Lung (tissue), 12 donors: ENCODE results near the gene TENT5A. TPM values are rescaled to one million over a fixed set of nuclear protein-coding genes. Genes with fewer than 3 reads are reported as not detected.

Source experiments
- ATAC-seq: fragments of 200-7000 bp; cut with Tn5 transposase; one replicate; pipeline ENCODE4 v1.9.1; 2020; ENCODE audit warnings: moderate number of reproducible peaks; ENCODE audit not compliant: insufficient read depth, low FRiP score
- DNase-seq, 3 donors: peaks; one replicate each; pipeline ENCODE4 v3.0.0-alpha.2; 2013 to 2017
- H3K27ac ChIP-seq, 2 donors: one replicate each; pipeline ENCODE4 v1.5.1; 2013; ENCODE audit warnings: mild to moderate bottlenecking in 2 of 2, moderate library complexity in 2 of 2, control low read depth in 1 of 2, inconsistent platforms in 1 of 2, low read depth in 1 of 2, low read length in 1 of 2
- H3K27me3 ChIP-seq, 3 donors: one replicate each; pipeline ENCODE4 v1.5.1; 2013; ENCODE audit warnings: low read length in 2 of 3; ENCODE audit not compliant: control insufficient read depth in 3 of 3, insufficient read depth in 3 of 3
- H3K36me3 ChIP-seq, 4 donors: one replicate each; pipeline ENCODE4 v1.5.1; 2013; ENCODE audit warnings: low read length in 4 of 4, mild to moderate bottlenecking in 1 of 4, moderate library complexity in 1 of 4; ENCODE audit not compliant: control insufficient read depth in 4 of 4, insufficient read depth in 4 of 4
- H3K4me1 ChIP-seq, 5 donors: one replicate each; pipeline ENCODE4 v1.5.1; 2013; ENCODE audit warnings: low read length in 5 of 5, mild to moderate bottlenecking in 2 of 5, moderate library complexity in 1 of 5; ENCODE audit not compliant: control insufficient read depth in 5 of 5, insufficient read depth in 5 of 5
- H3K4me3 ChIP-seq: one replicate; pipeline ENCODE4 v1.5.1; 2013; ENCODE audit warnings: mild to moderate bottlenecking, control low read depth, moderate library complexity
- H3K9ac ChIP-seq, 2 donors: one replicate each; pipeline ENCODE4 v1.5.1; 2013; ENCODE audit warnings: low read length in 2 of 2, control low read depth in 1 of 2; ENCODE audit not compliant: insufficient read depth in 1 of 2
- H3K9me3 ChIP-seq, 4 donors: one replicate each; pipeline ENCODE4 v1.5.1; 2013; ENCODE audit warnings: low read length in 3 of 4, mild to moderate bottlenecking in 1 of 4, moderate library complexity in 1 of 4; ENCODE audit not compliant: control insufficient read depth in 4 of 4, insufficient read depth in 3 of 4
- WGBS, 2 donors: extraction: QIAGEN DNeasy Blood & Tissue Kit; methylation state at CpG; one replicate each; pipeline ENCODE4 v1.1.7; 2013; 5-methylcytosine and 5-hydroxymethylcytosine counted together
- polyA plus RNA-seq, 2 donors: library from polyadenylated mRNA; stranded (reverse); fragments of 200-250 nt; gene quantifications; one replicate each; pipeline ENCODE4 v1.2.1, GENCODE V29; 2013
- total RNA-seq, 2 donors: library from RNA; depleted of rRNA in 1 of 2; stranded (reverse); fragments of >200 nt in 1 of 2; gene quantifications; one replicate each; pipeline ENCODE4 v1.2.1, GENCODE V29; 2014 to 2021
- TF ChIP-seq, protein P1 (sequence below): IDR thresholded peaks from 2 replicates; pipeline ENCODE4 v1.5.1; 2012; ENCODE audit warnings: mild to moderate bottlenecking; ENCODE audit errors: control extremely low read depth, extremely low read depth
- donor health status: control.
- donor health status: control.
- donor health status: Bipolar disorder and iron deficiency.
- donor health status: healthy.
- donor health status: DM: yes; HTN: yes; CAD: no.

Gene TENT5A
- total and polyA plus RNA-seq, 4 donors, result 3.7 to 29.8 (median 9.1) TPM

GRCh38 chr6:81750200-81750599, 2.3 kb downstream of the TENT5A start:
- H3K27ac ChIP-seq, result peak overlapping the region in 1 of 2 donors; percentile 93
- WGBS, 2 donors, result 18 to 38% methylated on average over 5 of the region's 5 CpGs
- TF ChIP-seq, protein P1, sequence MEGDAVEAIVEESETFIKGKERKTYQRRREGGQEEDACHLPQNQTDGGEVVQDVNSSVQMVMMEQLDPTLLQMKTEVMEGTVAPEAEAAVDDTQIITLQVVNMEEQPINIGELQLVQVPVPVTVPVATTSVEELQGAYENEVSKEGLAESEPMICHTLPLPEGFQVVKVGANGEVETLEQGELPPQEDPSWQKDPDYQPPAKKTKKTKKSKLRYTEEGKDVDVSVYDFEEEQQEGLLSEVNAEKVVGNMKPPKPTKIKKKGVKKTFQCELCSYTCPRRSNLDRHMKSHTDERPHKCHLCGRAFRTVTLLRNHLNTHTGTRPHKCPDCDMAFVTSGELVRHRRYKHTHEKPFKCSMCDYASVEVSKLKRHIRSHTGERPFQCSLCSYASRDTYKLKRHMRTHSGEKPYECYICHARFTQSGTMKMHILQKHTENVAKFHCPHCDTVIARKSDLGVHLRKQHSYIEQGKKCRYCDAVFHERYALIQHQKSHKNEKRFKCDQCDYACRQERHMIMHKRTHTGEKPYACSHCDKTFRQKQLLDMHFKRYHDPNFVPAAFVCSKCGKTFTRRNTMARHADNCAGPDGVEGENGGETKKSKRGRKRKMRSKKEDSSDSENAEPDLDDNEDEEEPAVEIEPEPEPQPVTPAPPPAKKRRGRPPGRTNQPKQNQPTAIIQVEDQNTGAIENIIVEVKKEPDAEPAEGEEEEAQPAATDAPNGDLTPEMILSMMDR, result no peak
- peaks cover 0 to 19% (median 0%) of the 10 kb centered on the region in 3 donors for H3K27me3 ChIP-seq
- peak overlapping the region; percentile 19 for H3K4me3 ChIP-seq
- no peak overlapping the region for H3K9ac ChIP-seq
- H3K4me1 ChIP-seq, result peaks cover 0 to 21% (median 2%) of the 10 kb centered on the region in 5 donors
- no peaks in the 10 kb centered on the region for H3K9me3 ChIP-seq
- DNase-seq, result no peak
- no peak for ATAC-seq
- H3K36me3 ChIP-seq, result peaks cover 0 to 7% (median 2%) of the 10 kb centered on the region in 4 donors

DNA sequence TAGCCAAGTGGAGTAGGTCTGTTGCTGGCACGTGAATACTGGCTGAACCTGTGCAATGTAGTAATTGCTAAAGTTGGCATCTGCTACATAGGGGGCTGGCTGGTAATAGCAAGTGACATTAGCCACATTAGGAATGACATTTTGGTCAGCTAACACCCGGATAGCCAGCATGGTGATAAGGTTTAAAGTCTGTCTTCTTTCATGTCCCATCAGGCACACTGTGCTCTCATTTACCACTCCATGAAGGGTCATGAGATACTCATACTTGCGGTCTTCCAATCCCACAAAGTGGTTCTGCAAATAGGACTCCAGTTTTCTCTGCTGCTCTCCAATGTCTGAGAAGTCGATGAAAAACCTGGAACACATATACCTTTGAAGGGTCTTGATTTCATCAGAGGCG, 2.8 kb downstream of the TENT5A start:
- TF ChIP-seq, protein P1, result no peak
- Histone ChIP-seq H3K27me3 (peaks cover 0 to 19% (median 0%) of the 10 kb centered on the region in 3 donors), H3K36me3 (peaks cover 0 to 7% (median 2%) of the 10 kb centered on the region in 4 donors), H3K4me3 (peak overlapping the region; percentile 19), H3K9me3 (no peaks in the 10 kb centered on the region), H3K4me1 (peaks cover 0 to 21% (median 2%) of the 10 kb centered on the region in 5 donors), H3K9ac (no peak overlapping the region), H3K27ac (peak overlapping the region in 1 of 2 donors; percentile 93)
- ATAC-seq (no peak), DNase-seq (no peak)
- 28 to 37% methylated on average over 5 of the region's 5 CpGs for WGBS, 2 donors

- peak overlapping the region in 1 of 2 donors; percentile 93 for H3K27ac ChIP-seq
- H3K27me3 ChIP-seq, result peaks cover 0 to 16% (median 0%) of the 10 kb centered on the region in 3 donors
- ATAC-seq (no peak), DNase-seq (no peak)
- TF ChIP-seq, protein P1, result no peak
- peaks cover 0 to 7% (median 2%) of the 10 kb centered on the region in 4 donors for H3K36me3 ChIP-seq
- no peak overlapping the region for H3K9ac ChIP-seq
- 17 to 22% methylated on average over 5 of the region's 5 CpGs for whole genome bisulfite sequencing, 2 donors
- peaks cover 0 to 18% (median under 1%) of the 10 kb centered on the region in 5 donors for H3K4me1 ChIP-seq
- no peaks in the 10 kb centered on the region for H3K9me3 ChIP-seq
- H3K4me3 ChIP-seq, result no peak overlapping the region
Observed at GRCh38 chr6:81748994-81749393, 3.5 kb downstream of the TENT5A start.

GRCh38 chr6:81747327-81747726, 5.2 kb downstream of the TENT5A start:
- Histone ChIP-seq H3K36me3 (peaks cover 0 to 7% (median 2%) of the 10 kb centered on the region in 4 donors), H3K4me1 (peaks cover 0 to 22% (median 0%) of the 10 kb centered on the region in 5 donors)

More at GRCh38 chr6:81747327-81747726, 5.2 kb downstream of the TENT5A start:
- Histone ChIP-seq H3K9me3 (no peaks in the 10 kb centered on the region), H3K27me3 (peaks cover 0 to 16% (median 0%) of the 10 kb centered on the region in 3 donors), H3K9ac (no peak overlapping the region), H3K27ac (peak overlapping the region in 1 of 2 donors; percentile 41), H3K4me3 (no peak overlapping the region)
- DNase-seq (no peak), ATAC-seq (no peak)
- whole genome bisulfite sequencing, 2 donors, result 33 to 68% methylated on average over 4 of the region's 4 CpGs
- TF ChIP-seq, protein P1, result no peak
